Mucosa of descending colon (tissue), 3 donors: ENCODE results near the gene PSMG1. TPM values are rescaled to one million over a fixed set of nuclear protein-coding genes. Genes with fewer than 3 reads are reported as not detected.
A peak's percentile ranks its signal among the peaks of the same experiment; 100 is the strongest.

Experiments used
- ATAC-seq: fragments of 200-7000 bp; cut with Tn5 transposase; one replicate; pipeline ENCODE4 v1.9.1; 2020; ENCODE audit warnings: mild to moderate bottlenecking, moderate library complexity
- DNase-seq, 3 donors: peaks; one replicate each; pipeline ENCODE4 v3.0.0-alpha.2; 2020
- H3K36me3 ChIP-seq: fragments of 200-600 bp; one replicate; pipeline ENCODE4 v1.8.0; 2021; ENCODE audit warnings: low read depth, mild to moderate bottlenecking
- H3K4me1 ChIP-seq: fragments of 200-600 bp; one replicate; pipeline ENCODE4 v1.8.0; 2021; ENCODE audit warnings: low read depth, mild to moderate bottlenecking
- H3K4me3 ChIP-seq: fragments of 200-600 bp; one replicate; pipeline ENCODE4 v1.8.0; 2021; ENCODE audit warnings: mild to moderate bottlenecking
- H3K9me3 ChIP-seq: fragments of 200-600 bp; one replicate; pipeline ENCODE4 v1.8.0; 2021; ENCODE audit warnings: mild to moderate bottlenecking
- CTCF ChIP-seq: fragments of 200-600 bp; IDR thresholded peaks from one replicate; pipeline ENCODE4 v1.8.0; 2022; ENCODE audit warnings: antibody characterized with exemption, mild to moderate bottlenecking
- intact Hi-C, 2 donors: fragments of 100-400 bp; cut with DNase I in 1 of 2; cut with micrococcal nuclease in 1 of 2; formaldehyde crosslinking; loops; one replicate each; pipeline versions ENCODE4 v1.11.0 to v1.11.1; 2022; cut with DNase I, micrococcal nuclease
- total RNA-seq, 3 donors: library from RNA; stranded (reverse); fragmentation: NEBNext Ultra II Directional in 2 of 3; extraction: Animal tissue kit (Norgen Biotek cat#: 25700) in 2 of 3; gene quantifications; one replicate each; pipeline versions ENCODE4 v1.2.1 to v1.2.4, GENCODE V29; 2021 to 2023
- donor health status: DM: no; HTN: no; CAD: no; lungs with moderate emphysema.
- donor health status: DM: no; HTN: no; CAD: no.
- donor health status: DM: no; HTN: yes; CAD: no.

Gene PSMG1
- total RNA-seq, 3 donors from 2014 or later, result 24.3 to 48.1 (median 36.2) TPM

- H3K4me3 ChIP-seq, result no peak overlapping the region
- H3K36me3 ChIP-seq, result peaks cover 13% of the 10 kb centered on the region
- intact Hi-C loops, result no loop called here
- peak; percentile 85 for ATAC-seq
- DNase-seq, result no peak
- H3K4me1 ChIP-seq, result peaks cover 28% of the 10 kb centered on the region
- no peak for TF ChIP-seq CTCF
- H3K9me3 ChIP-seq, result no peaks in the 10 kb centered on the region
Observed at GRCh38 chr21:39197448-39198233, 14.4 kb upstream of the PSMG1 start.

GRCh38 chr21:39196838-39197237 lies 13.6 kb upstream of the PSMG1 start:
- Histone ChIP-seq H3K4me3 (no peak overlapping the region), H3K9me3 (no peaks in the 10 kb centered on the region), H3K4me1 (peaks cover 28% of the 10 kb centered on the region), H3K36me3 (peaks cover 13% of the 10 kb centered on the region)
- ATAC-seq (no peak), DNase-seq (no peak)
- intact Hi-C loops, result no loop called here
- TF ChIP-seq CTCF, result no peak

- no peaks in the 10 kb centered on the region for H3K9me3 ChIP-seq
- no peak for TF ChIP-seq CTCF
- peaks cover 28% of the 10 kb centered on the region for H3K4me1 ChIP-seq
- H3K36me3 ChIP-seq, result peaks cover 13% of the 10 kb centered on the region
- intact Hi-C loops, result no loop called here
- ATAC-seq, result peak; percentile 46
- no peak overlapping the region for H3K4me3 ChIP-seq
- no peak for DNase-seq
Observed at GRCh38 chr21:39196310-39196709, 13.1 kb upstream of the PSMG1 start.

- Histone ChIP-seq H3K36me3 (peaks cover under 1% of the 10 kb centered on the region), H3K9me3 (no peaks in the 10 kb centered on the region), H3K4me1 (peaks cover 28% of the 10 kb centered on the region), H3K4me3 (no peak overlapping the region)
- TF ChIP-seq CTCF, result no peak
- intact Hi-C loops, result no loop called here
- ATAC-seq, result peak; percentile 58
- DNase-seq, result no peak
Observed at GRCh38 chr21:39193380-39193779, 10.1 kb upstream of the PSMG1 start.

GRCh38 chr21:39189857-39190604 lies 6.8 kb upstream of the PSMG1 start:
- ATAC-seq (no peak), DNase-seq (no peak)
- Histone ChIP-seq H3K36me3 (no peaks in the 10 kb centered on the region), H3K4me3 (no peak overlapping the region), H3K9me3 (no peaks in the 10 kb centered on the region), H3K4me1 (peaks cover 10% of the 10 kb centered on the region)
- TF ChIP-seq CTCF, result no peak
- intact Hi-C loops, result no loop called here
